CD4-positive, alpha-beta T cell treated with Interleukin-15 for 1 hour (primary cell): ENCODE data around the gene GPATCH1.
"Not testable (repeated sequence)": the region's sequence is repeated elsewhere in the genome, so short reads cannot be mapped to it uniquely, and the experiment has no call there.

Experiments
- DNase-seq: peaks from one replicate; pipeline ENCODE4 v3.0.0-alpha.2; 2020

Gene GPATCH1

GRCh38 chr19:33080761-33081681, at the start of gene GPATCH1:
Gene GPATCH1, plus strand, starts transcription at chr19:33081181. Its CDS starts 13 bp downstream, at chr19:33081194.
- peak; percentile 78 for DNase-seq

GRCh38 chr19:33032218-33032781, 48.7 kb upstream of the GPATCH1 start:
- DNase-seq = no peak

- DNase-seq = no peak
These were observed 45.5 kb upstream of the GPATCH1 start for GRCh38 chr19:33035461-33035860.

GRCh38 chr19:33036370-33037167, 44.4 kb upstream of the GPATCH1 start:
- DNase-seq = not testable (repeated sequence)

- peak; percentile 26 for DNase-seq
These were observed 43.6 kb upstream of the GPATCH1 start for GRCh38 chr19:33037168-33038025.

- DNase-seq = no peak
These were observed 41.8 kb upstream of the GPATCH1 start for GRCh38 chr19:33039108-33039599.

GRCh38 chr19:33039815-33040214, 41.2 kb upstream of the GPATCH1 start:
- no peak for DNase-seq

GRCh38 chr19:33040994-33041827, 39.8 kb upstream of the GPATCH1 start:
- no peak for DNase-seq

GRCh38 chr19:33041828-33042160, 39.2 kb upstream of the GPATCH1 start:
- not testable (repeated sequence) for DNase-seq

GRCh38 chr19:33047422-33047821, 33.6 kb upstream of the GPATCH1 start:
- no peak for DNase-seq

GRCh38 chr19:33048806-33049676, 31.9 kb upstream of the GPATCH1 start:
- DNase-seq = no peak

GRCh38 chr19:33050110-33050509, 30.9 kb upstream of the GPATCH1 start:
- no peak for DNase-seq

- no peak for DNase-seq
These were observed 28.5 kb upstream of the GPATCH1 start for GRCh38 chr19:33052352-33052972.

GRCh38 chr19:33054623-33055022, 26.4 kb upstream of the GPATCH1 start:
- no peak for DNase-seq

GRCh38 chr19:33055718-33056117, 25.3 kb upstream of the GPATCH1 start:
- no peak for DNase-seq

GRCh38 chr19:33060586-33060985, 20.4 kb upstream of the GPATCH1 start:
- DNase-seq = no peak

- DNase-seq = no peak
These were observed 18.1 kb upstream of the GPATCH1 start for GRCh38 chr19:33062902-33063301.

- no peak for DNase-seq
These were observed 17.6 kb upstream of the GPATCH1 start for GRCh38 chr19:33063356-33063752.

- DNase-seq = no peak
These were observed 17.1 kb upstream of the GPATCH1 start for GRCh38 chr19:33063753-33064457.
